Keratinocyte (primary cell): Measurements from ENCODE around the gene CHMP4B. TPM values are rescaled to one million over a fixed set of nuclear protein-coding genes. Genes with fewer than 3 reads are reported as not detected.

Experiments used
- DNase-seq: peaks from one replicate; pipeline ENCODE4 v3.0.0-alpha.2; 2011; ENCODE audit warnings: low read depth, missing footprints, low spot score
- FAIRE-seq: peaks from 2 replicates; lab custom pipeline; 2011; peaks lifted over from hg19 to GRCh38; lab: Jason Lieb, UNC
- H2AFZ ChIP-seq: 2 replicates; pipeline ENCODE4 v1.6.0; 2012; ENCODE audit warnings: low read length, control low read depth, inconsistent platforms; ENCODE audit not compliant: control insufficient read depth
- H3K27ac ChIP-seq: 2 replicates; pipeline ENCODE4 v1.5.1; 2011; ENCODE audit warnings: low read length; ENCODE audit not compliant: control insufficient read depth, insufficient read depth
- H3K27me3 ChIP-seq: 3 replicates; pipeline ENCODE4 v1.6.0; 2011; ENCODE audit warnings: low read length; ENCODE audit not compliant: control insufficient read depth, insufficient read depth; ENCODE audit errors: extremely low read depth
- H3K36me3 ChIP-seq, 2 experiments: 2 replicates in 1 of 2; 3 replicates in 1 of 2; pipeline ENCODE4 v1.5.1; 2011; ENCODE audit warnings: low read length in 2 of 2, mild to moderate bottlenecking in 1 of 2; ENCODE audit not compliant: control insufficient read depth in 2 of 2, insufficient read depth in 2 of 2; ENCODE audit errors: extremely low read depth in 1 of 2
- H3K4me1 ChIP-seq: 3 replicates; pipeline ENCODE4 v1.5.1; 2011; ENCODE audit warnings: low read length; ENCODE audit not compliant: control insufficient read depth, insufficient read depth; ENCODE audit errors: extremely low read depth
- H3K4me2 ChIP-seq: 3 replicates; pipeline ENCODE4 v1.6.0; 2011; ENCODE audit warnings: low read depth, low read length; ENCODE audit not compliant: control insufficient read depth, insufficient read depth; ENCODE audit errors: extremely low read depth
- H3K4me3 ChIP-seq, 3 experiments: fragments of 200-600 bp in 1 of 3; sonication (generic) in 1 of 3; 2 replicates in 2 of 3; 3 replicates in 1 of 3; pipeline ENCODE4 v1.5.1; 2011 to 2016; ENCODE audit warnings: low read length in 3 of 3, mild to moderate bottlenecking in 3 of 3, control low read depth in 2 of 3, inconsistent platforms in 1 of 3, low read depth in 1 of 3, mixed read lengths in 1 of 3, mixed run types in 1 of 3, moderate library complexity in 1 of 3; ENCODE audit not compliant: control insufficient read depth in 2 of 3, insufficient read depth in 2 of 3; ENCODE audit errors: extremely low read depth in 1 of 3
- H3K79me2 ChIP-seq: 2 replicates; pipeline ENCODE4 v1.6.0; 2012; ENCODE audit warnings: low read length; ENCODE audit not compliant: control insufficient read depth, insufficient read depth
- H3K9ac ChIP-seq: 3 replicates; pipeline ENCODE4 v1.6.0; 2011; ENCODE audit warnings: low read length; ENCODE audit not compliant: control insufficient read depth, insufficient read depth; ENCODE audit errors: extremely low read depth
- H3K9me1 ChIP-seq: 3 replicates; pipeline ENCODE4 v1.6.0; 2011; ENCODE audit warnings: low read length; ENCODE audit not compliant: control insufficient read depth, insufficient read depth; ENCODE audit errors: extremely low read depth
- H3K9me3 ChIP-seq: 2 replicates; pipeline ENCODE4 v1.5.1; 2012; ENCODE audit warnings: low read depth, low read length; ENCODE audit not compliant: control insufficient read depth
- H4K20me1 ChIP-seq: 3 replicates; pipeline ENCODE4 v1.6.0; 2011; ENCODE audit warnings: low read length; ENCODE audit not compliant: control insufficient read depth, insufficient read depth; ENCODE audit errors: extremely low read depth
- EZH2 ChIP-seq: IDR thresholded peaks from one replicate; pipeline ENCODE4 v1.6.1; 2012; ENCODE audit warnings: inconsistent platforms, mild to moderate bottlenecking, low read length, moderate library complexity
- dilution Hi-C: fragments of 300-500 bp; cut with MboI; formaldehyde crosslinking; loops from one replicate; pipeline ENCODE4 v1.7.0; 2020; ENCODE audit warnings: low sequenced_read_pairs; ENCODE audit not compliant: extremely low pct_ligation_motif_present
- polyA plus RNA-seq, 5 experiments: library from polyadenylated mRNA; depleted of rRNA in 3 of 5; stranded (reverse) in 3 of 5; stranded (forward) in 1 of 5; unstranded in 1 of 5; fragments of >200 nt; gene quantifications; 1 replicate in 1 of 5; 2 replicates in 3 of 5; 3 replicates in 1 of 5; pipeline versions ENCODE4 v1.2.1 to v1.2.3, GENCODE V29; 2011 to 2012; ENCODE audit warnings: missing spikeins in 2 of 5, low read depth in 1 of 5, low replicate concordance in 1 of 5
- TF ChIP-seq, protein P1 (sequence below), 3 experiments: IDR thresholded peaks in 1 of 3; conservative IDR thresholded peaks in 1 of 3; optimal IDR thresholded peaks in 1 of 3; 2 replicates in 2 of 3; 3 replicates in 1 of 3; pipeline versions ENCODE3 to v1.5.1; 2011; ENCODE audit warnings: low read length in 3 of 3, mild to moderate bottlenecking in 3 of 3, moderate library complexity in 2 of 3, control low read depth in 1 of 3, inconsistent platforms in 1 of 3; ENCODE audit not compliant: insufficient read depth in 2 of 3; ENCODE audit errors: extremely low read depth in 1 of 3

Gene CHMP4B
- polyA plus RNA-seq, 1 donor (not counting 4 experiments of a cell fraction or from before 2014, with no cell fraction given), result 72.2 TPM

DNA sequence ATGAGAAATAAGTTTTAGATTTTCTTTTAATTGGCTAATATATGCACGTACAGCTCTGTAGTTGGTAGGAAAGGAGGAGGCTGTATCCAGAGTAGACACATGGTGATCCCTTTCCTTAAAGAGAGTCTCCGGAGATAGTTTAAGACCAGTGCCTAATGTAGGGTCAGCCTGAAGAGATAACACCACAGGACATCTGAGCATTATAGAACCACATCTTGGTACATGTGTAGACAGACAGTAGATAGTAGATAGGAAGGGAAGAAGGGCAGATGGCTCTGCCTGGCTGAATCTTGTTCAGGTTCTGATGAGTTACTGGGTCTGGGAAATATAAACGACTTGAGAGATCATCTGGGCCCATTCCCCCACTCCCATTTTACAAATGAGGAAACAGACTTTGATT, 18.5 kb downstream of the CHMP4B start:
- Histone ChIP-seq H3K79me2 (peaks cover 82% of the 10 kb centered on the region), H3K4me1 (no peaks in the 10 kb centered on the region), H3K9ac (no peak overlapping the region), H3K4me3 (no peak overlapping the region), H3K4me2 (no peak overlapping the region), H2AFZ (no peak overlapping the region), H4K20me1 (peaks cover 11% of the 10 kb centered on the region), H3K27me3 (no peaks in the 10 kb centered on the region), H3K9me3 (no peaks in the 10 kb centered on the region), H3K27ac (no peak overlapping the region), H3K9me1 (peaks cover 10% of the 10 kb centered on the region), H3K36me3 (no peaks in the 10 kb centered on the region)
- DNase-seq (no peak), FAIRE-seq (no peak)
- TF ChIP-seq, protein P1, sequence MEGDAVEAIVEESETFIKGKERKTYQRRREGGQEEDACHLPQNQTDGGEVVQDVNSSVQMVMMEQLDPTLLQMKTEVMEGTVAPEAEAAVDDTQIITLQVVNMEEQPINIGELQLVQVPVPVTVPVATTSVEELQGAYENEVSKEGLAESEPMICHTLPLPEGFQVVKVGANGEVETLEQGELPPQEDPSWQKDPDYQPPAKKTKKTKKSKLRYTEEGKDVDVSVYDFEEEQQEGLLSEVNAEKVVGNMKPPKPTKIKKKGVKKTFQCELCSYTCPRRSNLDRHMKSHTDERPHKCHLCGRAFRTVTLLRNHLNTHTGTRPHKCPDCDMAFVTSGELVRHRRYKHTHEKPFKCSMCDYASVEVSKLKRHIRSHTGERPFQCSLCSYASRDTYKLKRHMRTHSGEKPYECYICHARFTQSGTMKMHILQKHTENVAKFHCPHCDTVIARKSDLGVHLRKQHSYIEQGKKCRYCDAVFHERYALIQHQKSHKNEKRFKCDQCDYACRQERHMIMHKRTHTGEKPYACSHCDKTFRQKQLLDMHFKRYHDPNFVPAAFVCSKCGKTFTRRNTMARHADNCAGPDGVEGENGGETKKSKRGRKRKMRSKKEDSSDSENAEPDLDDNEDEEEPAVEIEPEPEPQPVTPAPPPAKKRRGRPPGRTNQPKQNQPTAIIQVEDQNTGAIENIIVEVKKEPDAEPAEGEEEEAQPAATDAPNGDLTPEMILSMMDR (optimal IDR thresholded peaks at IDR 0.05 in 1 of 3, IDR thresholded peaks at IDR 0.05 in 1 of 3, conservative IDR thresholded peaks at IDR 0.05 in 1 of 3; ENCODE audit: extremely low read depth in 1 of 3, insufficient read depth in 2 of 3, low read length in 3 of 3), result no peak
- no peak for TF ChIP-seq EZH2
- dilution Hi-C loops, result no loop called here

DNA sequence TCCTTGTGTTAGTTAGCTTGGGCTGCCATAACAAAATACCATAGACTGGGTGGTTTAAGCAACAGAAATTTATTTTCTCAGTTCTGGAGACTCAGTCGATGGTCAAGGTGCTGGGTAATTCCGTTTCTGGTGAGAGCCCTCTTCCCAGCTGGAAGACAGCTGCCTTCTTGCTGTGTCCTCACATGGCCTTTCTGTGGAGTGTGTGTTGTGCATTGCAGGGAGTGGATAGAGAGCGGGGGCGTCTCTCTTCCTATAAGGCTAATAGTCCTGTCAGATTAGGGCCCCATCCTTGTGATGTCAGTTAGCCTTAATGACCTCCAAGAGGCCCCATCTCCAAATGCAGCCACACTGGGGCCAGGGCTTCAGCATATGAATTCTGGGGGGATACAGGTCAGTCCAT, 19.2 kb downstream of the CHMP4B start:
- H4K20me1 ChIP-seq, result peaks cover 11% of the 10 kb centered on the region
- no peak overlapping the region for H3K27ac ChIP-seq
- dilution Hi-C loops, result no loop called here
- H3K79me2 ChIP-seq, result peaks cover 80% of the 10 kb centered on the region
- no peak overlapping the region for H3K9ac ChIP-seq
- no peak overlapping the region for H3K4me2 ChIP-seq
- peaks cover 10% of the 10 kb centered on the region for H3K9me1 ChIP-seq
- H2AFZ ChIP-seq, result no peak overlapping the region
- no peak overlapping the region for H3K4me3 ChIP-seq
- H3K27me3 ChIP-seq, result no peaks in the 10 kb centered on the region
- no peaks in the 10 kb centered on the region for H3K9me3 ChIP-seq
- H3K36me3 ChIP-seq, result no peaks in the 10 kb centered on the region
- no peak for TF ChIP-seq EZH2
- DNase-seq, result no peak
- no peak for FAIRE-seq
- H3K4me1 ChIP-seq, result no peaks in the 10 kb centered on the region
